ENCODE results near the gene TNP2.
"Not testable (repeated sequence)": the region's sequence is repeated elsewhere in the genome, so short reads cannot be mapped to it uniquely, and the experiment has no call there.

TNP2 gene

GRCh38 chr16:11299865-11300559 lies 30.9 kb upstream of the TNP2 start:
- no peak for TF ChIP-seq EZH2 (IDR thresholded peaks at IDR 0.05; ENCODE audit: borderline replicate concordance, low read length)
- TF ChIP-seq, protein P1, sequence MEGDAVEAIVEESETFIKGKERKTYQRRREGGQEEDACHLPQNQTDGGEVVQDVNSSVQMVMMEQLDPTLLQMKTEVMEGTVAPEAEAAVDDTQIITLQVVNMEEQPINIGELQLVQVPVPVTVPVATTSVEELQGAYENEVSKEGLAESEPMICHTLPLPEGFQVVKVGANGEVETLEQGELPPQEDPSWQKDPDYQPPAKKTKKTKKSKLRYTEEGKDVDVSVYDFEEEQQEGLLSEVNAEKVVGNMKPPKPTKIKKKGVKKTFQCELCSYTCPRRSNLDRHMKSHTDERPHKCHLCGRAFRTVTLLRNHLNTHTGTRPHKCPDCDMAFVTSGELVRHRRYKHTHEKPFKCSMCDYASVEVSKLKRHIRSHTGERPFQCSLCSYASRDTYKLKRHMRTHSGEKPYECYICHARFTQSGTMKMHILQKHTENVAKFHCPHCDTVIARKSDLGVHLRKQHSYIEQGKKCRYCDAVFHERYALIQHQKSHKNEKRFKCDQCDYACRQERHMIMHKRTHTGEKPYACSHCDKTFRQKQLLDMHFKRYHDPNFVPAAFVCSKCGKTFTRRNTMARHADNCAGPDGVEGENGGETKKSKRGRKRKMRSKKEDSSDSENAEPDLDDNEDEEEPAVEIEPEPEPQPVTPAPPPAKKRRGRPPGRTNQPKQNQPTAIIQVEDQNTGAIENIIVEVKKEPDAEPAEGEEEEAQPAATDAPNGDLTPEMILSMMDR (IDR thresholded peaks at IDR 0.05; ENCODE audit: low read length) = no peak
- Histone ChIP-seq H3K4me2 (ENCODE audit: low read length) (no peak overlapping the region), H3K4me3 (ENCODE audit: low read depth, low read length, poor library complexity, severe bottlenecking) (no peak overlapping the region), H3F3A (ENCODE audit: insufficient read depth, low read length) (peaks cover 4% of the 10 kb centered on the region), H2AFZ (ENCODE audit: low read length) (no peak overlapping the region), H3K4me1 (ENCODE audit: insufficient read depth, low read length, severe bottlenecking) (peaks cover 66% of the 10 kb centered on the region), H3K27ac (ENCODE audit: low read depth, low read length, poor library complexity, severe bottlenecking) (peak overlapping the region; percentile 98), H4K20me1 (ENCODE audit: insufficient read depth, low read length) (no peaks in the 10 kb centered on the region), H3K79me2 (ENCODE audit: insufficient read depth, low read length) (no peaks in the 10 kb centered on the region), H3K9me3 (ENCODE audit: low read length) (no peaks in the 10 kb centered on the region), H3K27me3 (ENCODE audit: insufficient read depth, low read length) (no peaks in the 10 kb centered on the region), H3K36me3 (ENCODE audit: insufficient read depth, low read length) (no peaks in the 10 kb centered on the region), H3K9me2 (ENCODE audit: low read depth, low read length) (no peaks in the 10 kb centered on the region), H3K9ac (ENCODE audit: low read length) (peak overlapping the region; percentile 3; the same call in 1 of the 2 replicates)

DNA sequence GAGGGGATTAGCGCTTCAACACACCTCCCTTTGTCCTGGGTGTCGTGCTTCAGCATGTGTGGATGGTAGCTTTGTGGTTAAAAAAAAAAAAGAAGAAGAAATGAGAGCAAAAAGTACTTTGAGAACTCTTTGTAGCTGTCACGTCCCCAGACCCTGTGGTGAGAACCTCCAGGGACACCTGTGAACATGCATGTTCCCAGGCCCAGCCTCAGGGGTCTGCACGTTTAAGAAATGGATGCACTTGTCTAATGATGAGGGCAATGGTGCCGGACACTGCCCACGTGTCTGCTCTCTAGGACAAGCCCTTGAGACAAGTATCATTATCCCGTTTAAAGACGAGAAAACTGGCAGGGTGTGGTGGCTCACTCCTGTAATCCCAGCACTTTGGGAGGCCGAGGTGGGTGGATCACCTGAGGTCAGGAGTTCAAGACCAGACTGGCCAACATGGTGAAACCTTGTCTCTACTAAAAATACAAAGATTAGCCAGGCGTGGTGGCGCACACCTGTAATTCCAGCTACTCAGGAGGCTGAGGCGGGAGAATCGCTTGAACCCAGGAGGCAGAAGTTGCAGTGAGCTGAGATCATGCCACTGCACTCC lies 29.9 kb upstream of the TNP2 start:
- H3K9ac ChIP-seq (ENCODE audit: low read length) = peak overlapping the region; percentile 59
- H4K20me1 ChIP-seq (ENCODE audit: insufficient read depth, low read length); H3K9me3 ChIP-seq (ENCODE audit: low read length); H3K9me2 ChIP-seq (ENCODE audit: low read depth, low read length); H3F3A ChIP-seq (ENCODE audit: insufficient read depth, low read length); H3K36me3 ChIP-seq (ENCODE audit: insufficient read depth, low read length); H3K4me3 ChIP-seq (ENCODE audit: low read depth, low read length, poor library complexity, severe bottlenecking); H3K79me2 ChIP-seq (ENCODE audit: insufficient read depth, low read length); H2AFZ ChIP-seq (ENCODE audit: low read length); H3K27me3 ChIP-seq (ENCODE audit: insufficient read depth, low read length): not testable (repeated sequence)
- H3K27ac ChIP-seq (ENCODE audit: low read depth, low read length, poor library complexity, severe bottlenecking) = peak overlapping the region; percentile 98
- H3K4me1 ChIP-seq (ENCODE audit: insufficient read depth, low read length, severe bottlenecking) = peaks cover 73% of the 10 kb centered on the region
- H3K4me2 ChIP-seq (ENCODE audit: low read length) = peak overlapping the region; percentile 45; the same call in 1 of the 2 replicates

GRCh38 chr16:11298143-11298900 lies 29.2 kb upstream of the TNP2 start:
- Histone ChIP-seq H3K9ac (ENCODE audit: low read length) (peak overlapping the region; percentile 59), H3K27ac (ENCODE audit: low read depth, low read length, poor library complexity, severe bottlenecking) (peak overlapping the region; percentile 98), H3K9me3 (ENCODE audit: low read length) (no peaks in the 10 kb centered on the region), H3K27me3 (ENCODE audit: insufficient read depth, low read length) (no peaks in the 10 kb centered on the region), H3F3A (ENCODE audit: insufficient read depth, low read length) (peaks cover 8% of the 10 kb centered on the region), H3K4me1 (ENCODE audit: insufficient read depth, low read length, severe bottlenecking) (peaks cover 74% of the 10 kb centered on the region), H3K79me2 (ENCODE audit: insufficient read depth, low read length) (no peaks in the 10 kb centered on the region), H4K20me1 (ENCODE audit: insufficient read depth, low read length) (no peaks in the 10 kb centered on the region), H3K9me2 (ENCODE audit: low read depth, low read length) (no peaks in the 10 kb centered on the region), H3K4me2 (ENCODE audit: low read length) (peak overlapping the region; percentile 45), H3K4me3 (ENCODE audit: low read depth, low read length, poor library complexity, severe bottlenecking) (peak overlapping the region; percentile 18), H3K36me3 (ENCODE audit: insufficient read depth, low read length) (no peaks in the 10 kb centered on the region), H2AFZ (ENCODE audit: low read length) (no peak overlapping the region)
- no peak for TF ChIP-seq EZH2 (IDR thresholded peaks at IDR 0.05; ENCODE audit: borderline replicate concordance, low read length)
- TF ChIP-seq, protein P1 (IDR thresholded peaks at IDR 0.05; ENCODE audit: low read length) = no peak
